Ovary (tissue), 3 donors: ENCODE measurements around the gene MCTP2.

ENCODE experiments used
- CTCF ChIP-seq, 3 donors: fragments of 450-650 bp in 2 of 3; fragments of 200-600 bp in 1 of 3; IDR thresholded peaks; one replicate each; pipeline versions ENCODE4 v1.5.1 to v1.8.0; 2016 to 2022; ENCODE audit warnings: antibody characterized with exemption in 3 of 3, mild to moderate bottlenecking in 1 of 3
- EP300 ChIP-seq: sonication (generic); formaldehyde crosslinking; IDR thresholded peaks from one replicate; pipeline ENCODE4 v1.6.1; 2017; ENCODE audit warnings: antibody characterized with exemption
- POLR2A ChIP-seq: fragments of 450-650 bp; IDR thresholded peaks from one replicate; pipeline ENCODE4 v1.6.1; 2017; ENCODE audit warnings: antibody characterized with exemption, mild to moderate bottlenecking, moderate library complexity
- donor health status: DM: no; HTN: no; CAD: no.

- TF ChIP-seq POLR2A (no peak), CTCF (IDR thresholded peaks at IDR 0.05) (peak in 1 of 3 donors; percentile 13), EP300 (no peak)
These were observed 114.9 kb downstream of the MCTP2 start for GRCh38 chr15:94346282-94346681.
